D341Med (cell line): ENCODE data around the gene CNGA3.
A peak's percentile ranks its signal among the peaks of the same experiment; 100 is the strongest.

ENCODE experiments used
- DNase-seq: peaks from one replicate; pipeline ENCODE4 v3.0.0; 2012; ENCODE audit warnings: low spot score

Gene CNGA3

GRCh38 chr2:98444436-98445176, 98.3 kb downstream of the CNGA3 start, which contains the start of gene INPP4A:
Gene INPP4A, plus strand, starts transcription at chr2:98444858. Its CDS starts 75,191 bp downstream, at chr2:98520049.
- peak; percentile 97 for DNase-seq

GRCh38 chr2:98445177-98445682, 99.0 kb downstream of the CNGA3 start:
- DNase-seq: peak; percentile 70

- no peak for DNase-seq
These were observed 99.7 kb downstream of the CNGA3 start for GRCh38 chr2:98445683-98446581.

GRCh38 chr2:98446850-98447249, 100.6 kb downstream of the CNGA3 start:
- DNase-seq: no peak
